Kidney (tissue), 14 donors: ENCODE results near the gene SMC3. TPM values are rescaled to one million over a fixed set of nuclear protein-coding genes. Genes with fewer than 3 reads are reported as not detected.

Experiments used
- DNase-seq, 5 donors: peaks; one replicate each; pipeline ENCODE4 v3.0.0-alpha.2; 2013 to 2020
- FAIRE-seq: peaks from 2 replicates; lab custom pipeline; 2012; peaks lifted over from hg19 to GRCh38; lab: Jason Lieb, UNC
- H3K27ac ChIP-seq, 2 donors: one replicate each; pipeline ENCODE4 v1.7.0; 2013; ENCODE audit warnings: low read depth in 2 of 2, low read length in 2 of 2, inconsistent platforms in 1 of 2
- H3K27me3 ChIP-seq: one replicate; pipeline ENCODE4 v1.7.1; 2013; ENCODE audit warnings: low read length, inconsistent platforms; ENCODE audit not compliant: control insufficient read depth, insufficient read depth
- H3K36me3 ChIP-seq, 3 donors: one replicate each; pipeline versions ENCODE4 v1.7.0 to v1.7.1; 2013; ENCODE audit warnings: low read length in 3 of 3, control low read depth in 1 of 3, inconsistent platforms in 1 of 3; ENCODE audit not compliant: insufficient read depth in 3 of 3, control insufficient read depth in 2 of 3
- H3K4me1 ChIP-seq, 3 donors: one replicate each; pipeline versions ENCODE4 v1.7.0 to v1.7.1; 2013; ENCODE audit warnings: low read length in 3 of 3, inconsistent platforms in 1 of 3, low read depth in 1 of 3; ENCODE audit not compliant: control insufficient read depth in 2 of 3, insufficient read depth in 2 of 3
- H3K4me3 ChIP-seq, 3 donors: one replicate each; pipeline versions ENCODE4 v1.7.0 to v1.8.1; 2013; ENCODE audit warnings: low read length in 3 of 3, control low read depth in 1 of 3, inconsistent platforms in 1 of 3
- H3K9ac ChIP-seq, 3 donors: one replicate each; pipeline versions ENCODE4 v1.7.0 to v1.7.1; 2013; ENCODE audit warnings: low read length in 3 of 3, control low read depth in 1 of 3, inconsistent platforms in 1 of 3
- H3K9me3 ChIP-seq, 3 donors: one replicate each; pipeline versions ENCODE4 v1.7.0 to v1.7.1; 2013; ENCODE audit warnings: low read length in 3 of 3, control low read depth in 1 of 3, inconsistent platforms in 1 of 3; ENCODE audit not compliant: control insufficient read depth in 2 of 3, insufficient read depth in 1 of 3
- CTCF ChIP-seq: IDR thresholded peaks from 3 replicates; pipeline ENCODE4 v1.5.1; 2012; ENCODE audit warnings: mild to moderate bottlenecking, moderate library complexity, borderline replicate concordance; ENCODE audit not compliant: insufficient read depth; ENCODE audit errors: extremely low read depth
- intact Hi-C: fragments of 100-400 bp; cut with DNase I; formaldehyde crosslinking; loops from one replicate; pipeline ENCODE4 v1.11.1; 2022
- polyA plus RNA-seq: library from polyadenylated mRNA; stranded (reverse); fragments of 350-450 nt; fragmentation: Illumina TruSeq; extraction: RNeasy Lipid Tissue Mini Kit (QIAGEN cat#74804); gene quantifications from one replicate; pipeline ENCODE4 v1.2.3, GENCODE V29; 2014; ENCODE audit warnings: low read depth, low replicate concordance; ENCODE audit not compliant: insufficient read depth
- total RNA-seq: library from RNA; stranded (reverse); fragmentation: NEBNext Ultra II Directional; extraction: Animal tissue kit (Norgen Biotek cat#: 25700); gene quantifications from one replicate; pipeline ENCODE4 v1.2.1, GENCODE V29; 2021
- donor health status: control.
- donor health status: control.
- donor health status: control.
- donor health status: control.
- donor health status: control.
- donor health status: DM: yes; HTN: yes; CAD: no.
- donor health status: Normal renal cell carcinoma (clear cell type).

The SMC3 gene
- total and polyA plus RNA-seq, 2 donors from 2014 or later = 13.9 to 29.6 TPM

DNA sequence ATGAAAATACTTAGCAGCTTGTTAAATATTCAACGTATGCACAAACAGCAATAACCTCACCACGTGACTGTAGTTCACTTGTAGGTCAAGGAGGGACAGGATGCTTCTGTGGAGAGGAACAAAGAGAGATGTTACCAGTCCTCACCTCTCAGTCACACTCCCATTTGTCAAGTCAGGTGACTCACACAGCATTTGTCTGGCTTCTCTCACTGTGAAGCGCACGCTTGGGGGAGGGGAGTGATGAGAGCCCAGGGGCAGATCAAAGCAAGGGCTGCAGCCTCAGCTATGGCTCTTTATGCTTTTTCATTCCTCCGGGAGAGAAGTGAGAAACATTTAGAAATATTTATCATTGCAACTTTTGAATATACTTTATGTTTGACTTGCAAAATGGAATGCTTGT lies 73.8 kb downstream of the SMC3 start:
- no peak overlapping the region for H3K4me3 ChIP-seq
- intact Hi-C loops = no loop called here
- FAIRE-seq (no peak), DNase-seq (peak in 4 of 5 donors; percentile 65 to 86 (median 76))
- TF ChIP-seq CTCF = no peak
- peaks cover 13% of the 10 kb centered on the region for H3K27me3 ChIP-seq
- H3K9me3 ChIP-seq = no peaks in the 10 kb centered on the region
- no peak overlapping the region for H3K9ac ChIP-seq
- H3K4me1 ChIP-seq = peaks cover 0 to 10% (median 0%) of the 10 kb centered on the region in 3 donors
- no peak overlapping the region for H3K27ac ChIP-seq
- H3K36me3 ChIP-seq = no peaks in the 10 kb centered on the region

- intact Hi-C loops = no loop called here
- Histone ChIP-seq H3K4me1 (peaks cover 0 to 10% (median 0%) of the 10 kb centered on the region in 3 donors), H3K27ac (no peak overlapping the region), H3K27me3 (peaks cover 13% of the 10 kb centered on the region), H3K9ac (no peak overlapping the region), H3K36me3 (no peaks in the 10 kb centered on the region), H3K4me3 (no peak overlapping the region), H3K9me3 (no peaks in the 10 kb centered on the region)
- DNase-seq = no peak
- no peak for FAIRE-seq
- TF ChIP-seq CTCF = no peak
These were observed 74.9 kb downstream of the SMC3 start for GRCh38 chr10:110642204-110643034.

- no peaks in the 10 kb centered on the region for H3K9me3 ChIP-seq
- FAIRE-seq (no peak), DNase-seq (peak in 4 of 5 donors; percentile 52 to 72 (median 67))
- peaks cover 0 to 10% (median 0%) of the 10 kb centered on the region in 3 donors for H3K4me1 ChIP-seq
- intact Hi-C loops = no loop called here
- H3K9ac ChIP-seq = no peak overlapping the region
- H3K27me3 ChIP-seq = peaks cover 13% of the 10 kb centered on the region
- no peaks in the 10 kb centered on the region for H3K36me3 ChIP-seq
- peak overlapping the region; percentile 26 to 59 (median 36) for H3K4me3 ChIP-seq
- no peak overlapping the region for H3K27ac ChIP-seq
- TF ChIP-seq CTCF = no peak
These were observed 75.6 kb downstream of the SMC3 start for GRCh38 chr10:110643035-110643652.
